Esophagus squamous epithelium (tissue), 5 donors: ENCODE measurements around the gene PTPRN2. TPM values are rescaled to one million over a fixed set of nuclear protein-coding genes. Genes with fewer than 3 reads are reported as not detected.
"Not testable (repeated sequence)": the region's sequence is repeated elsewhere in the genome, so short reads cannot be mapped to it uniquely, and the experiment has no call there.

Experiments
- DNase-seq: peaks from one replicate; lab custom pipeline; 2025; lab: John Stamatoyannopoulos, UW
- H3K27ac ChIP-seq, 4 donors: fragments of 200-600 bp; sonication (generic); one replicate each; pipeline ENCODE4 v1.5.1; 2016 to 2019; ENCODE audit warnings: mild to moderate bottlenecking in 1 of 4
- H3K27me3 ChIP-seq, 4 donors: fragments of 200-600 bp; sonication (generic); 1 replicate in 3 of 4; 2 replicates in 1 of 4; pipeline versions ENCODE4 v1.5.1 to v1.6.0; 2017 to 2021; ENCODE audit warnings: antibody characterized with exemption in 1 of 4
- H3K36me3 ChIP-seq, 3 donors: fragments of 200-600 bp; sonication (generic); one replicate each; pipeline ENCODE4 v1.5.1; 2016 to 2019
- H3K4me1 ChIP-seq, 3 donors: fragments of 200-600 bp; sonication (generic); one replicate each; pipeline ENCODE4 v1.5.1; 2017 to 2019
- H3K4me3 ChIP-seq, 4 donors: fragments of 200-600 bp; sonication (generic); 1 replicate in 3 of 4; 2 replicates in 1 of 4; pipeline ENCODE4 v1.5.1; 2016 to 2019; ENCODE audit warnings: mild to moderate bottlenecking in 2 of 4, moderate library complexity in 1 of 4
- H3K9me3 ChIP-seq, 3 donors: fragments of 200-600 bp; sonication (generic); one replicate each; pipeline ENCODE4 v1.5.1; 2016 to 2019
- CTCF ChIP-seq, 6 experiments: fragments of 450-650 bp in 4 of 6; fragments of 200-600 bp in 2 of 6; sonication (generic) in 2 of 6; IDR thresholded peaks; one replicate each; pipeline ENCODE4 v1.5.1; 2016 to 2019; ENCODE audit warnings: antibody characterized with exemption in 6 of 6, mild to moderate bottlenecking in 4 of 6, moderate library complexity in 4 of 6
- POLR2A ChIP-seq, 4 donors: fragments of 450-650 bp; IDR thresholded peaks; one replicate each; pipeline ENCODE4 v1.6.1; 2017; ENCODE audit warnings: antibody characterized with exemption in 4 of 4, mild to moderate bottlenecking in 4 of 4, moderate library complexity in 3 of 4
- WGBS, 2 donors: methylation state at CpG; one replicate each; pipeline ENCODE4 v1.1.5; 2018; 5-methylcytosine and 5-hydroxymethylcytosine counted together
- intact Hi-C: fragments of 100-400 bp; cut with DNase I; formaldehyde crosslinking; loops from one replicate; pipeline ENCODE4 v1.15.0; 2022
- total RNA-seq, 4 donors: library from RNA; depleted of rRNA; stranded (reverse); fragments of >200 nt; gene quantifications; one replicate each; pipeline ENCODE4 v1.1.0, GENCODE V29; 2016
- donor health status: DM: yes; HTN: yes; CAD: no.

Gene PTPRN2
- total RNA-seq, 4 donors from 2014 or later: 0.38 to 2.7 (median 1.0) TPM

GRCh38 chr7:157734676-157735640, 852.7 kb downstream of the PTPRN2 start:
- 83 to 92% methylated on average over 15 to 19 of the region's 28 CpGs for WGBS, 2 donors
- no peak for TF ChIP-seq POLR2A (IDR thresholded peaks at IDR 0.05)
- TF ChIP-seq CTCF (IDR thresholded peaks at IDR 0.05): no peak
- intact Hi-C loops: no loop called here
- DNase-seq: no peak
- no peaks in the 10 kb centered on the region for H3K9me3 ChIP-seq
- H3K27me3 ChIP-seq: peaks cover 0 to 25% (median 0%) of the 10 kb centered on the region in 4 donors
- H3K4me3 ChIP-seq: no peak overlapping the region
- no peaks in the 10 kb centered on the region for H3K36me3 ChIP-seq
- no peak overlapping the region for H3K27ac ChIP-seq
- H3K4me1 ChIP-seq: no peaks in the 10 kb centered on the region

- H3K4me1 ChIP-seq, H3K27ac ChIP-seq, H3K9me3 ChIP-seq, H3K4me3 ChIP-seq, DNase-seq, H3K36me3 ChIP-seq, intact Hi-C loops: not testable (repeated sequence)
- WGBS, 2 donors: 89 to 92% methylated on average over 26 to 30 of the region's 33 CpGs
- peaks cover 0 to 16% (median 0%) of the 10 kb centered on the region in 4 donors for H3K27me3 ChIP-seq
These were observed 853.7 kb downstream of the PTPRN2 start for GRCh38 chr7:157733760-157734395.

GRCh38 chr7:157731126-157731525, 856.5 kb downstream of the PTPRN2 start:
- H3K27me3 ChIP-seq: peaks cover 0 to 10% (median 0%) of the 10 kb centered on the region in 4 donors
- WGBS, 2 donors: 64 to 77% methylated on average over 8 to 12 of the region's 13 CpGs
- no peak overlapping the region for H3K27ac ChIP-seq
- no peaks in the 10 kb centered on the region for H3K36me3 ChIP-seq
- H3K4me3 ChIP-seq: no peak overlapping the region
- H3K4me1 ChIP-seq: no peaks in the 10 kb centered on the region
- intact Hi-C loops: no loop called here
- TF ChIP-seq POLR2A (IDR thresholded peaks at IDR 0.05): no peak
- no peak for TF ChIP-seq CTCF (IDR thresholded peaks at IDR 0.05)
- no peak for DNase-seq
- H3K9me3 ChIP-seq: no peaks in the 10 kb centered on the region

GRCh38 chr7:157730614-157731013, 857.0 kb downstream of the PTPRN2 start:
- H3K27ac ChIP-seq: no peak overlapping the region
- intact Hi-C loops: no loop called here
- TF ChIP-seq CTCF (IDR thresholded peaks at IDR 0.05) (no peak), POLR2A (IDR thresholded peaks at IDR 0.05) (no peak)
- H3K4me3 ChIP-seq: no peak overlapping the region
- 60 to 65% methylated on average over 1 to 7 of the region's 15 CpGs for WGBS, 2 donors
- H3K27me3 ChIP-seq: peaks cover 0 to 5% (median 0%) of the 10 kb centered on the region in 4 donors
- no peaks in the 10 kb centered on the region for H3K36me3 ChIP-seq
- no peaks in the 10 kb centered on the region for H3K9me3 ChIP-seq
- no peaks in the 10 kb centered on the region for H3K4me1 ChIP-seq
- DNase-seq: no peak

GRCh38 chr7:157729566-157729965, 858.1 kb downstream of the PTPRN2 start:
- intact Hi-C loops: no loop called here
- no peaks in the 10 kb centered on the region for H3K36me3 ChIP-seq
- 75% methylated on average over 7 to 8 of the region's 11 CpGs for WGBS, 2 donors

More at GRCh38 chr7:157729566-157729965, 858.1 kb downstream of the PTPRN2 start:
- Histone ChIP-seq H3K27ac (no peak overlapping the region), H3K9me3 (no peaks in the 10 kb centered on the region), H3K4me3 (no peak overlapping the region), H3K4me1 (no peaks in the 10 kb centered on the region), H3K27me3 (no peaks in the 10 kb centered on the region)
- TF ChIP-seq POLR2A (IDR thresholded peaks at IDR 0.05): no peak
- TF ChIP-seq CTCF (IDR thresholded peaks at IDR 0.05): no peak
- no peak for DNase-seq
